ENCODE data around the gene SPOCD1. TPM values are rescaled to one million over a fixed set of nuclear protein-coding genes. Genes with fewer than 3 reads are reported as not detected.

SPOCD1 gene
- polyA plus RNA-seq (2011; rRNA removed), result 78.8 and 98.5 TPM in 2 replicates
- 62.9 and 89.1 TPM in 2 replicates for polyA minus RNA-seq (2011; rRNA and poly(A)+ RNA removed)

GRCh38 chr1:31815752-31816500, at the start of gene SPOCD1:
Gene SPOCD1, minus strand, starts transcription at chr1:31816022. Its CDS starts 689 bp downstream, at chr1:31815333.
- DNase-seq (ENCODE audit: low read depth, low spot score), result peak; percentile 48
- CTCF ChIA-PET, result interaction anchor here (0.5 to 4.3 kb wide), 22 partner anchors 8 to 247 kb away, joined by 3 to 34 read pairs (median 4); partner anchors contain the start of gene PTP4A2
- peak; percentile 91 for TF ChIP-seq CTCF (IDR thresholded peaks at IDR 0.05; ENCODE audit: low read depth, low read length)
- H3K4me3 ChIP-seq (ENCODE audit: low read depth, low read length), result peak within 1 kb of the TSS; percentile 42
- H3K27me3 ChIP-seq (ENCODE audit: control insufficient read depth, insufficient read depth, low read length), result no peaks in the 10 kb centered on the region
- no peak within 1 kb of the TSS for H3K27ac ChIP-seq (ENCODE audit: low read depth, low read length)
- peaks cover 4% of the 10 kb centered on the region; the same call in 1 of the 2 replicates for H3K9me3 ChIP-seq (ENCODE audit: control insufficient read depth, insufficient read depth, low read length)
- POLR2A ChIA-PET, result no interaction called here

GRCh38 chr1:31862071-31862470, 46.2 kb upstream of the SPOCD1 start:
- Histone ChIP-seq H3K27me3 (ENCODE audit: control insufficient read depth, insufficient read depth, low read length) (no peaks in the 10 kb centered on the region), H3K4me3 (ENCODE audit: low read depth, low read length) (no peak overlapping the region), H3K9me3 (ENCODE audit: control insufficient read depth, insufficient read depth, low read length) (no peaks in the 10 kb centered on the region; the same call in 1 of the 2 replicates), H3K27ac (ENCODE audit: low read depth, low read length) (no peak overlapping the region)
- ChIA-PET CTCF (no interaction called here), POLR2A (no interaction called here)
- no peak for DNase-seq (ENCODE audit: low read depth, low spot score)
- TF ChIP-seq CTCF (IDR thresholded peaks at IDR 0.05; ENCODE audit: low read depth, low read length), result no peak

GRCh38 chr1:31861346-31861745, 45.5 kb upstream of the SPOCD1 start:
- H3K27ac ChIP-seq (ENCODE audit: low read depth, low read length), result no peak overlapping the region
- H3K27me3 ChIP-seq (ENCODE audit: control insufficient read depth, insufficient read depth, low read length), result no peaks in the 10 kb centered on the region
- ChIA-PET CTCF (no interaction called here), POLR2A (interaction anchor here (0.6 kb wide), 1 partner anchor 152 kb away, joined by 5 read pairs; the partner anchor contains the start of gene KHDRBS1)
- no peaks in the 10 kb centered on the region; the same call in 1 of the 2 replicates for H3K9me3 ChIP-seq (ENCODE audit: control insufficient read depth, insufficient read depth, low read length)
- DNase-seq (ENCODE audit: low read depth, low spot score), result no peak
- TF ChIP-seq CTCF (IDR thresholded peaks at IDR 0.05; ENCODE audit: low read depth, low read length), result no peak
- no peak overlapping the region for H3K4me3 ChIP-seq (ENCODE audit: low read depth, low read length)

- ChIA-PET POLR2A (no interaction called here), CTCF (no interaction called here)
- no peak for TF ChIP-seq CTCF (IDR thresholded peaks at IDR 0.05; ENCODE audit: low read depth, low read length)
Measured at GRCh38 chr1:31860581-31860980, 44.8 kb upstream of the SPOCD1 start.

GRCh38 chr1:31859719-31860118, 43.9 kb upstream of the SPOCD1 start:
- no peak for DNase-seq (ENCODE audit: low read depth, low spot score)
- Histone ChIP-seq H3K27ac (ENCODE audit: low read depth, low read length) (no peak overlapping the region), H3K9me3 (ENCODE audit: control insufficient read depth, insufficient read depth, low read length) (no peaks in the 10 kb centered on the region; the same call in 1 of the 2 replicates), H3K27me3 (ENCODE audit: control insufficient read depth, insufficient read depth, low read length) (no peaks in the 10 kb centered on the region), H3K4me3 (ENCODE audit: low read depth, low read length) (no peak overlapping the region)
- POLR2A ChIA-PET, result no interaction called here
- no peak for TF ChIP-seq CTCF (IDR thresholded peaks at IDR 0.05; ENCODE audit: low read depth, low read length)
- CTCF ChIA-PET, result no interaction called here

More at GRCh38 chr1:31860581-31860980, 44.8 kb upstream of the SPOCD1 start:
- no peaks in the 10 kb centered on the region for H3K27me3 ChIP-seq (ENCODE audit: control insufficient read depth, insufficient read depth, low read length)
- no peak overlapping the region for H3K27ac ChIP-seq (ENCODE audit: low read depth, low read length)
- H3K9me3 ChIP-seq (ENCODE audit: control insufficient read depth, insufficient read depth, low read length), result no peaks in the 10 kb centered on the region; the same call in 1 of the 2 replicates
- H3K4me3 ChIP-seq (ENCODE audit: low read depth, low read length), result no peak overlapping the region
- no peak for DNase-seq (ENCODE audit: low read depth, low spot score)

Measured in AG04450 (cell line).